ENCODE results near the gene LAMP2. TPM values are rescaled to one million over a fixed set of nuclear protein-coding genes. Genes with fewer than 3 reads are reported as not detected.

The LAMP2 gene
- total and polyA plus RNA-seq, 2 experiments from 2014 or later, result 24.4 to 40.9 TPM

GRCh38 chrX:120462370-120462769 lies 6.7 kb downstream of the LAMP2 start:
- no peaks in the 10 kb centered on the region for H3K36me3 ChIP-seq (ENCODE audit: insufficient read depth)
- H3K4me1 ChIP-seq (ENCODE audit: insufficient read depth), result no peaks in the 10 kb centered on the region
- no peak overlapping the region for H3K27ac ChIP-seq (ENCODE audit: low read depth)
- H3F3A ChIP-seq (replicated peaks; ENCODE audit: low read depth), result no peaks in the 10 kb centered on the region
- Mint-ChIP-seq H3K4me1 (no peaks in the 10 kb centered on the region; the same call in 1 of the 3 replicates), H3K9me3 (no peaks in the 10 kb centered on the region), H3K36me3 (ENCODE audit: low read depth) (no peaks in the 10 kb centered on the region), H3K4me3 (no peak overlapping the region), H3K27me3 (ENCODE audit: insufficient read depth, low read depth, poor library complexity) (no peaks in the 10 kb centered on the region), H3K27ac (no peak overlapping the region)
- no peaks in the 10 kb centered on the region; the same call in 1 of the 2 replicates for H4K20me1 ChIP-seq (replicated peaks; ENCODE audit: insufficient read depth)
- no peak overlapping the region for H3K4me2 ChIP-seq
- no peaks in the 10 kb centered on the region for H3K27me3 ChIP-seq (ENCODE audit: insufficient read depth)
- no peaks in the 10 kb centered on the region for H3K9me2 ChIP-seq (ENCODE audit: insufficient read depth)
- no peak for TF ChIP-seq STAT1 (IDR thresholded peaks at IDR 0.05; ENCODE audit: unreplicated experiment)
- no peak overlapping the region for H3K4me3 ChIP-seq
- peaks cover 23% of the 10 kb centered on the region for H3K79me2 ChIP-seq (replicated peaks; ENCODE audit: insufficient read depth)
- no peak for ATAC-seq
- no peak for DNase-seq (ENCODE audit: low spot score)
- no peak overlapping the region for H2AFZ ChIP-seq

GRCh38 chrX:120459309-120459708 lies 9.8 kb downstream of the LAMP2 start:
- Histone ChIP-seq H3K27me3 (ENCODE audit: insufficient read depth) (no peaks in the 10 kb centered on the region), H3K27ac (ENCODE audit: low read depth) (no peak overlapping the region), H3K9me2 (ENCODE audit: insufficient read depth) (no peaks in the 10 kb centered on the region), H4K20me1 (replicated peaks; ENCODE audit: insufficient read depth) (no peaks in the 10 kb centered on the region; the same call in 1 of the 2 replicates), H3K4me3 (no peak overlapping the region), H3K79me2 (replicated peaks; ENCODE audit: insufficient read depth) (no peaks in the 10 kb centered on the region; the same call in 1 of the 2 replicates), H3F3A (replicated peaks; ENCODE audit: low read depth) (no peaks in the 10 kb centered on the region), H2AFZ (no peak overlapping the region), H3K36me3 (ENCODE audit: insufficient read depth) (no peaks in the 10 kb centered on the region), H3K4me1 (ENCODE audit: insufficient read depth) (no peaks in the 10 kb centered on the region), H3K4me2 (no peak overlapping the region)
- no peak overlapping the region for H3K27ac Mint-ChIP-seq
- TF ChIP-seq ZNF114 (CRISPR knock-in tag; IDR thresholded peaks at IDR 0.05) (no peak), ETS1 (IDR thresholded peaks at IDR 0.05) (no peak), EZH2 (IDR thresholded peaks at IDR 0.05; ENCODE audit: low read depth, unreplicated experiment) (no peak), CREB1 (CRISPR knock-in tag; IDR thresholded peaks at IDR 0.05; ENCODE audit: low read depth) (no peak), POLR2AphosphoS5 (IDR thresholded peaks at IDR 0.05; ENCODE audit: low read depth) (no peak), ZNF331 (CRISPR knock-in tag; IDR thresholded peaks at IDR 0.05; ENCODE audit: low read depth) (no peak), NANOG (IDR thresholded peaks at IDR 0.05; ENCODE audit: borderline replicate concordance) (no peak), EZH2phosphoT487 (IDR thresholded peaks at IDR 0.05; ENCODE audit: unreplicated experiment) (no peak)
- no peak overlapping the region for H3K4me3 Mint-ChIP-seq
- no peaks in the 10 kb centered on the region for H3K27me3 Mint-ChIP-seq (ENCODE audit: insufficient read depth, low read depth, poor library complexity)
- ATAC-seq (peak; percentile 40; the same call in 1 of the 3 replicates), DNase-seq (ENCODE audit: low spot score) (no peak)
- no peaks in the 10 kb centered on the region; the same call in 1 of the 3 replicates for H3K4me1 Mint-ChIP-seq
- no peaks in the 10 kb centered on the region for H3K9me3 Mint-ChIP-seq
- H3K36me3 Mint-ChIP-seq (ENCODE audit: low read depth), result peaks cover 3% of the 10 kb centered on the region; the same call in 2 of the 3 replicates

- H3K4me3 Mint-ChIP-seq, result no peak overlapping the region
- H3K79me2 ChIP-seq (replicated peaks; ENCODE audit: insufficient read depth), result no peaks in the 10 kb centered on the region; the same call in 1 of the 2 replicates
- no peak for DNase-seq (ENCODE audit: low spot score)
- H2AFZ ChIP-seq, result no peak overlapping the region
- no peaks in the 10 kb centered on the region for H3K9me3 Mint-ChIP-seq
- no peaks in the 10 kb centered on the region for H3K9me2 ChIP-seq (ENCODE audit: insufficient read depth)
- H3K4me1 ChIP-seq (ENCODE audit: insufficient read depth), result no peaks in the 10 kb centered on the region
- no peaks in the 10 kb centered on the region; the same call in 1 of the 2 replicates for H4K20me1 ChIP-seq (replicated peaks; ENCODE audit: insufficient read depth)
- no peak overlapping the region for H3K27ac ChIP-seq (ENCODE audit: low read depth)
- H3K36me3 Mint-ChIP-seq (ENCODE audit: low read depth), result peaks cover 8% of the 10 kb centered on the region; the same call in 2 of the 3 replicates
- TF ChIP-seq CREB1 (CRISPR knock-in tag; IDR thresholded peaks at IDR 0.05; ENCODE audit: low read depth) (no peak), ETS1 (IDR thresholded peaks at IDR 0.05) (no peak)
- no peak overlapping the region for H3K27ac Mint-ChIP-seq
- H3K4me3 ChIP-seq, result no peak overlapping the region
- H3K4me1 Mint-ChIP-seq, result no peaks in the 10 kb centered on the region; the same call in 1 of the 3 replicates
- no peak overlapping the region for H3K4me2 ChIP-seq
- no peaks in the 10 kb centered on the region for H3K36me3 ChIP-seq (ENCODE audit: insufficient read depth)
- no peaks in the 10 kb centered on the region for H3F3A ChIP-seq (replicated peaks; ENCODE audit: low read depth)
- no peaks in the 10 kb centered on the region for H3K27me3 Mint-ChIP-seq (ENCODE audit: insufficient read depth, low read depth, poor library complexity)
- H3K27me3 ChIP-seq (ENCODE audit: insufficient read depth), result no peaks in the 10 kb centered on the region
- no peak for ATAC-seq
Observed at GRCh38 chrX:120457766-120458180, 11.3 kb downstream of the LAMP2 start.
